SH-SY5Y (cell line): ENCODE results near the gene AXIN1.

Source experiments
- GATA2 ChIP-seq: IDR thresholded peaks from 2 replicates; pipeline ENCODE4 v1.6.1; 2011; ENCODE audit warnings: mild to moderate bottlenecking, low read depth, low read length
- GATA3 ChIP-seq: IDR thresholded peaks from 2 replicates; pipeline ENCODE4 v1.6.1; 2011; ENCODE audit warnings: low read depth, mild to moderate bottlenecking, low read length, moderate library complexity

The AXIN1 gene, protein sequence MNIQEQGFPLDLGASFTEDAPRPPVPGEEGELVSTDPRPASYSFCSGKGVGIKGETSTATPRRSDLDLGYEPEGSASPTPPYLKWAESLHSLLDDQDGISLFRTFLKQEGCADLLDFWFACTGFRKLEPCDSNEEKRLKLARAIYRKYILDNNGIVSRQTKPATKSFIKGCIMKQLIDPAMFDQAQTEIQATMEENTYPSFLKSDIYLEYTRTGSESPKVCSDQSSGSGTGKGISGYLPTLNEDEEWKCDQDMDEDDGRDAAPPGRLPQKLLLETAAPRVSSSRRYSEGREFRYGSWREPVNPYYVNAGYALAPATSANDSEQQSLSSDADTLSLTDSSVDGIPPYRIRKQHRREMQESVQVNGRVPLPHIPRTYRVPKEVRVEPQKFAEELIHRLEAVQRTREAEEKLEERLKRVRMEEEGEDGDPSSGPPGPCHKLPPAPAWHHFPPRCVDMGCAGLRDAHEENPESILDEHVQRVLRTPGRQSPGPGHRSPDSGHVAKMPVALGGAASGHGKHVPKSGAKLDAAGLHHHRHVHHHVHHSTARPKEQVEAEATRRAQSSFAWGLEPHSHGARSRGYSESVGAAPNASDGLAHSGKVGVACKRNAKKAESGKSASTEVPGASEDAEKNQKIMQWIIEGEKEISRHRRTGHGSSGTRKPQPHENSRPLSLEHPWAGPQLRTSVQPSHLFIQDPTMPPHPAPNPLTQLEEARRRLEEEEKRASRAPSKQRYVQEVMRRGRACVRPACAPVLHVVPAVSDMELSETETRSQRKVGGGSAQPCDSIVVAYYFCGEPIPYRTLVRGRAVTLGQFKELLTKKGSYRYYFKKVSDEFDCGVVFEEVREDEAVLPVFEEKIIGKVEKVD

DNA sequence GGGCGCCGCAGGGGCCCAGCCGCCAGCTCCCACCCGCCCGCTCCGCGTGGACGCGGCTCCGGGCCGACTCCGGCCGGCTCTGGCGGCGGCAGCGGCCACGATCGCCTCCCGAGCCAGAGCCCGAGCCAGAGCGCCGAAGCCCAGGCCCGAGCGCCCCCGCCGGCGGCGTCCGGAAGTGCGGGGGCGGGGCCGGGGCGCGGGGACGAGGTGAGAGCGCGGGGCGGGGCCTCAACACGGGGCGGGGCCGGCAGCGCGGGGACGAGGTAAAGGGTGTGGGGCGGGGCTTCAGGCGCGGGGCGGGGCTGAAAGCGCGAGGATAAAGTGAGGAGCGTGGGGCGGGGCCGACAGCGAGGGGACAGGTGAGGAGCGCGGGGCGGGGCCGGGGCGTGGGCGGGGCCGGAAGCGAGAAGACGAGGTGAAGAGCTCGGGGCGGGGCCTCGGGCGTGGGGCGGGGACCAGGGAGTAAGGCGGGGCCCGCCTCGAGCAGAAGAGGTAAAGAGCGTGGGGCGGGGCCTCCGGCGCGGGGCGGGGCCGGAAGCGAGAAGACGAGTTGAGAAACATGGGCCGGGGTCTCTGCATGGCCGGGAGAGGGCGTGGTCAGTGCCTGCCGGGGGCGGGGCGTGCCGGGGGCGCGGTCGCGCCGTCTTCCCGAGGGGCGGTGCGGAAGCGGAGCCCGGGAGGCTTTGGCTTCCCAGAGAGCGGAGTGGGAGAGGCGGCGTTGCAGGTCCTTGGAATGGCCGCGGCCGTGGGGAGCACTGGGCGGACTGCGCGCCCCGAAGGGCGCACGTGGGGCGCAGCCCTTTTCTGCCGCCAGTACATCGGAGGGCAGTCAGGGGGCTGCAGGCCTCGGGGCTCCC is at the start of gene AXIN1:
Gene AXIN1 (minus strand): TSS at position 177 of the 857 bp plus-strand sequence. CDS start 5,698 bp downstream, outside the sequence.
- no peak for TF ChIP-seq GATA3
- no peak for TF ChIP-seq GATA2

DNA sequence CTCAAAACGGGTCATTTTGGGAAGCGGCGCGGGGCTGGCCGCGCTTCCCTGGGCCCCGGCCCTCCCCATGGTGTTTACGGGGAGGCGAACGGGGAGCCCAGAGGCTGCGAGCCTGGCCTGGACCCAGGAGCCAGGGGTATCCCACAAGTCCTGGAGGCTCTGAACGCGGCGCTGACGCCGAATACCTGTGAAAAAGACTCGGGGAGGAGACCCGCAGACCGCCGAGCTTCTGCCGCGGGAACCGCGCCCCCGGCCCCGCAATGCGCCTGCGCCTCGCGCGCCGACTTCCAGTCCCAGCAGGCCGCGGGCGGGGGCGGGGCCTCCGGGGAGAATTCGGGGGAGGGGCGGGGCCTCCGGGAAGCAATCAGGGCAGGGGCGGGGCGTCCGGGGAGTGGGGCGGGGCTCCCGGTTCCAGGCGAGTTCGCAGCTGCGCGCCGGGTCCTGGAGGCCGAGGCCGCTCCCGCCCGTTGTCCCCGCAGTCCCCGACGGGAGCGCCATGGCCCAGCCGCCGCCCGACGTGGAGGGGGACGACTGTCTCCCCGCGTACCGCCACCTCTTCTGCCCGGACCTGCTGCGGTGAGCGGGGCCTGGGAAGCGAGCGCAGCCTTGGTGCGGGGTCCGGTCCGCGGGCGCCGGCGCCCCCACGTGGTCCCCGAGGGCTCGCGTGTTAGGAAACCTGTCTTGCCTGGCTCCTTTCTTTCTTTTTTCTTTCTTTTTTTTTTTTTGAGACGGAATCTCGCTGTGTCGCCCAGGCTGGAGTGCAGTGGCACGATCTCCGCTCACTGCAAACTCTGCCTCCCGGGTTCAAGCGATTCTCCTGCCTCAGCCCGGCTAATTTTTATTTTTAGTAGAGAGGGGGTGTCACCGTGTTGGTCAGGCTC is 49.2 kb upstream of the AXIN1 start, which contains the start of gene DECR2:
Gene DECR2 (plus strand): TSS at position 418 of the 881 bp plus-strand sequence. CDS start 79 bp downstream, at position 497.
- TF ChIP-seq GATA3 = no peak
- no peak for TF ChIP-seq GATA2

DNA sequence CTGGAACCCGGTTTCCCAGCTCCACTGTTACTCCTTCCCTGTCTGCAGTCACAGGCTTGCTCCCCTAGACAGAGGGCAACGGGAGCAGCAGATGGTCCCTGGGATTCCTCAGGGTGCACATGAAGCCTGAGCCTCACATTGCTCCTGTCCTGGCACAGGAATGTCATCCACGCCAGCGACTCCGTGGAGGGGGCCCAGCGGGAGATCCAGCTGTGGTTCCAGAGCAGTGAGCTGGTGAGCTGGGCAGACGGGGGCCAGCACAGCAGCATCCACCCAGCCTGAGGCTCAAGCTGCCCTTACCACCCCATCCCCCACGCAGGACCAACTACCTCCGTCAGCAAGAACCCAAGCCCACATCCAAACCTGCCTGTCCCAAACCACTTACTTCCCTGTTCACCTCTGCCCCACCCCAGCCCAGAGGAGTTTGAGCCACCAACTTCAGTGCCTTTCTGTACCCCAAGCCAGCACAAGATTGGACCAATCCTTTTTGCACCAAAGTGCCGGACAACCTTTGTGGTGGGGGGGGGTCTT is 47.6 kb upstream of the AXIN1 start:
- TF ChIP-seq GATA2 (no peak), GATA3 (no peak)

DNA sequence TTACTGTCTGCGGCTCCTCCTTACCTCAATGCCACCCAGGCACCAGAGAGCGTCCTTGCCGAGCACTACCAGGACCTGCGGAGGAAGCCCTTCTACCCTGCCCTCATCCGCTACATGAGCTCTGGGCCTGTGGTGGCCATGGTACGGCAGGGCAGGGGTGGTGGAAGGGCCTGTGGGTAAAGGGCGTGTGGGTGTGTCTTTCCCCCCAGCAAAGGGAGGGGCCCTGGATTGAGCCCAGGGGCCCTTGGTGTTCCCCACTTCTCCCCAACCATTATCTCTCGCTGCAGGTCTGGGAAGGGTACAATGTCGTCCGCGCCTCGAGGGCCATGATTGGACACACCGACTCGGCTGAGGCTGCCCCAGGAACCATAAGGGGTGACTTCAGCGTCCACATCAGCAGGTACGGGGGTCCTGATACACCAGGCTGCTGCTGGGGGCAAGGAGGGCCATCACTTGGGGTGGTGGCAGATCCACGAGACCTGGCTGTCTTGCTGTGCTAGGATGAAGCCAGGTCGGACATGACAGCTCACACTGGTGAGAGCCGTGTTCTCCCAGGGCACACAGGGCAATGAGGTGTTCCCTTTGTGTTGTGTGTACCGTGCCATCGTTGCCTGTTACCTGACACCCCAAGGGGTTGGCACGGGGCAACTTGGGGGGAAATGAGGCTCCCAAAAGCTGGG is 47.0 kb upstream of the AXIN1 start:
- TF ChIP-seq GATA3 (no peak), GATA2 (no peak)

DNA sequence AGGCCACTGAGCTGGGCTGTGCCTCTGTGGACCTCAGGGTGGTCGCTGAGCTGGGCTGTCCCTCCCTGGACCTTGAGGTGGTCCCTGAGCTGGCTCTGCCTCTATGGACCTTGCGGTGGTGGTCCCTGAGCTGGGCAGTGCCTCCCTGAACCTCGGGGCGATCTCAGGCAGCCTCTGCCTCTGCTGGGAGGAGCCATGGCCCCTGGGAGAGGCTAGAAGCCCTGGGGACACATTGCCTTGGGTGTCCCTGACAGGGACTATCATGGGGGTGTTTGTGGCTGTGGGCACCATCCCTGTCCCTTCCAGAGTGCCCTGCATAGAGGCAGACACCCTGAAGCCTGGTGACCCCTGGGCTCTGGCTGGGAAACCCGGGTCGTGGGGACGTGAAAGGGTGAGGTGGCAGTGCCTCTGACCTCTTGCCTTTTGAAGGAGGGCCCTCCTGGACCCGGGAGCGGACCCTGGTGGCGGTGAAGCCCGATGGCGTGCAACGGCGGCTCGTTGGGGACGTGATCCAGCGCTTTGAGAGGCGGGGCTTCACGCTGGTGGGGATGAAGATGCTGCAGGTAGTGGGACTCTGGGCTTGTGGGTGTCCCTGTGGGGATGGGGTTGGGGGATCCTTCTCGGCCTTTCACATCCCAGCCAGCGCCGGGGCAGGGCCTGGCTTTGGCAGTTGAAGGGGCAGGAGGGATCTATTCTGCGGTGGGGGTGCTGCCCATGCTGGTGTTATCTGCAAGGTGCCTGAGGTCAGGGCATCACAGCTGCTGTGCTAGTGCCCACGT is 46.2 kb upstream of the AXIN1 start:
- TF ChIP-seq GATA2 (no peak), GATA3 (no peak)

DNA sequence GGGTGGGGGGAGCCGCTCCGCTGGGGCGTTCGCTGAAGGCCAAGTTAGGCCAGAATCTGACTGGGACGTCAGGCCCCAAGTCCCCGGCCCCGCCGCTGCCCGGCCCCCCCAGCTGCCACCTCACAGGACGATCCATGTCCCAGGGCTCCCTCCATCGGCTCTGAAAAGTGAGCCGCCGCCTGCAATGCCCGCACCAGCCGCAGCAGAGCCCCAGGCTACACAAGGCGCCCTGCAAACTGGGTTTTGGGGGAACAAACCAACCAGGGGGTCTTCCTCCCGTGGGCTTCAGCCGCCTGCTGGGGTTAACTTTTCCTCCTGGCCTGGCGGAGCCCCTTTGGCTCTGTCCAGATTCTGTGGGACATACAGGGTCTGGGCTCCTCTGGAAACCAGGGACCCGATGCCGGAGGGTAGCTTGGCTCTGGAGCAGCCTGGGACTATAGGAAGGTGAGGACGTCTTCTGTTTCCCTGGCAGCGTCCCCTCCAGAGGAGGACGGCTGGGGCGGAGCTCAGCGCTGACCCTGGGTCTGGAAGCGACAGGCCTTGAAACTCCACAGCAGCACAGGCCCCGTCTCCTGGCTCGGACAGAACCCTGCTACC is 45.3 kb upstream of the AXIN1 start:
- no peak for TF ChIP-seq GATA2
- no peak for TF ChIP-seq GATA3

DNA sequence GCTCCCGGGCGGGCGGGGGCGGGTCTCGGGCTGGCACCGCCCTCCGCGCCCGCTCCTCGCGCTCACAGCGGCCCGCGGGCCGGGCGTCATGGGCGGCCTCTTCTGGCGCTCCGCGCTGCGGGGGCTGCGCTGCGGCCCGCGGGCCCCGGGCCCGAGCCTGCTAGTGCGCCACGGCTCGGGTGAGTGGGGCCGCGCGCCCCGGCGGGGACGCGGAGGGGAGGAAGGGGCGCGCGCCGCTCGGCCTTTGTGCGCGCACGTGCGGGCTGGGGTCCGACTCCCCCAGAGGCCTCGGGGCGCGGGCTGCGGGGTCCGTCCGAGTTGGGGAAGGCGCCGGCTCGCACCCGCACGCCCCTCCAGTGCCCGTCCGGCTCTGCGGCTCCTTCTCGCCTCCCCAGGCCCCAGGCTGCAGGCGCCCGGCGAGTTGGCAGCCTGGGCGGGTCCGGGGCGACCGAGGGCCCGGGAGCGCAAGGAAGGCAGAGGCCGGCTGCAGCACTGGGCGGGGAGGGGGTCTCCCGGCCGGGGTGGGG is 44.7 kb upstream of the AXIN1 start, which contains the start of gene NME4:
Gene NME4 (plus strand): TSS at position 65 of the 527 bp plus-strand sequence. CDS start 24 bp downstream, at position 89.
- TF ChIP-seq GATA3 = no peak
- no peak for TF ChIP-seq GATA2

DNA sequence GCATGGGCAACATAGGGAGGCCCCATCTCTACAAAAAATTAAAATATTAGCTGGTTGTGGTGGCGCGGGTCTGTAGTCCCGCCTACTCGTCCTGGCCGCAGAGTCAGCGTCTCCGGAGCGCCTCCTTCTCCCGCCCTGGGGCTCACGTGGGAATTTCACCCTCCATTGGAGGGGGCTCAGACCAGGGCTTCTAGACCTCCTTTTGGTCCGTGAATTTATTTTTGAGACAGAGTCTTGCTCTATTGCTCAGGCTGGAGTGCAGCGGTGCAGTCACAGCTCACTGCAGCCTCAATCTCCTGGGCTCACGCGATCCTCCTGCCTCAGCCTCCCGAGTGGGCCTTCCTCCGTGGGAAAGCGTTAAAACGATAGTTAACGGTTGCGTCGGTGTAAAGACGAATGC is 44.1 kb upstream of the AXIN1 start:
- TF ChIP-seq GATA2 (no peak), GATA3 (no peak)

DNA sequence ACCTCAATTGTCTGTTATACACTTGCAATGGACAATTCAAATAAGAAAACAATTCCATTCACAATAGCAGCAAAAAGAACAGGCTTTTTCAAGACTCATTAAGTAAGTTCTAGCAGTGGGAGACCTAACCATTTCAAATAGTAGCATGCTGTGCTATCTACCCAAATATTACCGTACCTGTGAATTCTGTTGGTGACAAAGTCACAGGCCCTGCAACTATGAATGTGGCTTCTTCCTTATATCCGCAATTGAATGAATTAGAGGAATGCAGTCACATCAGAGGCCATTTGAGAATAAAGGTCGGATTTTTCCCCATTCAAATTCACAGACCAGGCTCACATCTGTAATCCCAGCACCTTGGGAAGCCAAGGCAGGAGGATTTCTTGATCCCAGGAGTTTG is 43.7 kb upstream of the AXIN1 start:
- TF ChIP-seq GATA2 (no peak), GATA3 (no peak)

DNA sequence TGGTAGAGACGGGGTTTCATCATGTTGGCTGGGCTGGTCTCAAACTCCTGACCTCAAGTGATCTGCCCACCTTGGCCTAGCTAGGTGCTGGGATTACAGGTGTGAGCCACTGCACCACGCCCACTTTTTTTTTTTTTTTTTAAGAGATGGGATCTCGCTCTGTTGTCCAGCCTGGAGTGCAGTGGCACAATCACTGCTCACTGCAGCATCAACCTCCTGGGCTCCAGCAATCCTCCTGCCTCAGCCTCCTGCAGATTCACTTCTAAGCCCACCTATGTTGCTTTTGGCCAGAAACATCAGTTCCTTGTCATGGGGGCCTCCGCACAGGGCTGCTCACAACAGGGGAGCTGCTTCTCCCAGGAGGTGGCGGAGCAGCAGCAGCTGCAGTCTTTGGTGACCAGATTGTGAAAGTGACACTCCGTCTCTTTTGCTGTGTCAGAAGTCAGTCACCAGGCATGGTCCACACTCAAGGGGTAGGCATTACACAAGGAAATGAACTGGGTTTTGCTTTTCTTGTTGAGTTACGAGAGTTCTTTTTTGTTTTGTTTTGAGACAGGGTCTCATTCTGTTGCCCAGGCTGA is 40.0 kb upstream of the AXIN1 start:
- TF ChIP-seq GATA2 = no peak
- TF ChIP-seq GATA3 = no peak

DNA sequence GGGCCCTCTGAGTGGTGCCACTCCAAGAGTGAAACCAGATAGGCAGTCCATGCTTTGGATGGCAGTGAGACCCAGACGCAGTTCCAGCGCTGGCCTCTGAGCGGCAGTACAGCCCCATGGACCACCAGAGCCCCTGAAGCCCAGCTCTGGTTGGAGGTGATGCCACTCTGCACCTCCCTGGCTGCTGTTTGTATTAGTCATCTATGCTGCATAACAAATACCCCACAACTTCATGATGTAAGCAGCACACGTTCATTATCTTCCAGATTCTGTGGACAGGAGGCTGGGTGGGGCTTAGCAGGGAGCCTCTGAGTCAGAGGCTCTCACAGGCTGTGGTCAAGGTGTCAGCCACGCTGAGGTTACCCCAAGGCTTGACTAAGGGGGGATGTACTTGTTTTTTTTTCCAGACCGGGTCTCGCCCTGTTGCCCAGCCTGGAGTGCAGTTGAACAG is 39.4 kb upstream of the AXIN1 start:
- TF ChIP-seq GATA3 (no peak), GATA2 (no peak)
